ENCODE measurements around the gene ARMC12.

- TF ChIP-seq, protein P1, sequence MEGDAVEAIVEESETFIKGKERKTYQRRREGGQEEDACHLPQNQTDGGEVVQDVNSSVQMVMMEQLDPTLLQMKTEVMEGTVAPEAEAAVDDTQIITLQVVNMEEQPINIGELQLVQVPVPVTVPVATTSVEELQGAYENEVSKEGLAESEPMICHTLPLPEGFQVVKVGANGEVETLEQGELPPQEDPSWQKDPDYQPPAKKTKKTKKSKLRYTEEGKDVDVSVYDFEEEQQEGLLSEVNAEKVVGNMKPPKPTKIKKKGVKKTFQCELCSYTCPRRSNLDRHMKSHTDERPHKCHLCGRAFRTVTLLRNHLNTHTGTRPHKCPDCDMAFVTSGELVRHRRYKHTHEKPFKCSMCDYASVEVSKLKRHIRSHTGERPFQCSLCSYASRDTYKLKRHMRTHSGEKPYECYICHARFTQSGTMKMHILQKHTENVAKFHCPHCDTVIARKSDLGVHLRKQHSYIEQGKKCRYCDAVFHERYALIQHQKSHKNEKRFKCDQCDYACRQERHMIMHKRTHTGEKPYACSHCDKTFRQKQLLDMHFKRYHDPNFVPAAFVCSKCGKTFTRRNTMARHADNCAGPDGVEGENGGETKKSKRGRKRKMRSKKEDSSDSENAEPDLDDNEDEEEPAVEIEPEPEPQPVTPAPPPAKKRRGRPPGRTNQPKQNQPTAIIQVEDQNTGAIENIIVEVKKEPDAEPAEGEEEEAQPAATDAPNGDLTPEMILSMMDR (IDR thresholded peaks at IDR 0.05): no peak
- TF ChIP-seq POLR2A (IDR thresholded peaks at IDR 0.05) (no peak), EP300 (IDR thresholded peaks at IDR 0.05; ENCODE audit: low read depth) (no peak)
Measured at GRCh38 chr6:35694462-35694861, 42.4 kb upstream of the ARMC12 start.

Measured in transverse colon (tissue), 3 donors.